ENCODE measurements around the gene COX6B2. TPM values are rescaled to one million over a fixed set of nuclear protein-coding genes. Genes with fewer than 3 reads are reported as not detected.

The COX6B2 gene
- total and polyA plus RNA-seq, 2 of the 8 experiments (the other 6 are each of a cell fraction or from before 2014, with no cell fraction given): 4.9 to 6.4 TPM

- peaks cover 15 to 29% (median 25%) of the 10 kb centered on the region in 4 experiments; a peak in 7 of 8 replicates for H3K36me3 ChIP-seq (ENCODE audit: control insufficient read depth in 2 of 4, insufficient read depth in 4 of 4, low read length in 3 of 4)
- 86% methylated on average over 12 of the region's 12 CpGs; no CpG with 5 or more reads in 1 of the 2 experiments for WGBS, 2 experiments (ENCODE audit: extremely low coverage in 1 of 2, insufficient coverage in 1 of 2, insufficient read length in 1 of 2, insufficient replicate concordance in 2 of 2, low coverage in 1 of 2, low lambda C conversion rate in 2 of 2, missing lambda C conversion rate in 1 of 2)
- no peak overlapping the region for H2BK12ac ChIP-seq (ENCODE audit: low read depth, low read length)
- H3K56ac ChIP-seq (replicated peaks; ENCODE audit: insufficient read length, low read depth, low read length): no peak overlapping the region
- no peak overlapping the region for H3K4me3 ChIP-seq (ENCODE audit: extremely low read depth in 1 of 4, insufficient read depth in 2 of 4, low read depth in 3 of 4, low read length in 4 of 4)
- no peaks in the 10 kb centered on the region for H3K27me3 ChIP-seq (replicated peaks in 1 of 4; ENCODE audit: control insufficient read depth in 3 of 4, extremely low read depth in 1 of 4, insufficient read depth in 3 of 4, low read length in 3 of 4)
- H3K18ac ChIP-seq (ENCODE audit: extremely low read depth, low read length): no peak overlapping the region; the same call in 1 of the 2 replicates
- no peak overlapping the region for H4K5ac ChIP-seq (ENCODE audit: insufficient read length, low read depth, low read length)
- no peak overlapping the region for H4K8ac ChIP-seq (ENCODE audit: extremely low read depth, insufficient read depth, low read length)
- no peak overlapping the region for H4K91ac ChIP-seq (replicated peaks; ENCODE audit: insufficient read length, low read length)
- H3K79me2 ChIP-seq (ENCODE audit: control insufficient read depth in 1 of 2, insufficient read depth in 2 of 2, low read length in 2 of 2): 0 out of 4 replicates have a peak, but pooled peaks cover 0 to 4% of the 10 kb centered on the region in 2 experiments
- no peak overlapping the region for H3K23ac ChIP-seq (ENCODE audit: insufficient read length)
- H2BK15ac ChIP-seq (ENCODE audit: low read length): no peak overlapping the region
- H3K4ac ChIP-seq (replicated peaks; ENCODE audit: insufficient read length, low read depth, low read length): no peak overlapping the region
- H2AFZ ChIP-seq (ENCODE audit: low read length): no peak overlapping the region
- DNase-seq (ENCODE audit: low read depth in 1 of 2, low spot score in 2 of 2): no peak
- H3K23me2 ChIP-seq (ENCODE audit: low read depth, low read length): no peaks in the 10 kb centered on the region
- no peak overlapping the region for H3K14ac ChIP-seq (ENCODE audit: insufficient read length)
- H4K20me1 ChIP-seq (replicated peaks in 1 of 2; ENCODE audit: control insufficient read depth in 1 of 2, insufficient read depth in 2 of 2, low read length in 2 of 2): peaks cover 16 to 21% of the 10 kb centered on the region in 2 experiments
- H3K27ac ChIP-seq (ENCODE audit: low read depth, low read length): no peak overlapping the region
- H2BK20ac ChIP-seq (ENCODE audit: low read length): no peak overlapping the region
- no peaks in the 10 kb centered on the region for H3K9me3 ChIP-seq (ENCODE audit: insufficient read depth in 2 of 2, low read depth in 1 of 2, low read length in 1 of 2)
- no peak for FAIRE-seq
- no peak overlapping the region for H3K9ac ChIP-seq (replicated peaks in 1 of 4; ENCODE audit: extremely low read depth in 1 of 4, low read depth in 3 of 4, low read length in 3 of 4)
- H3K4me2 ChIP-seq (ENCODE audit: insufficient read depth in 1 of 2, low read depth in 2 of 2, low read length in 2 of 2): no peak overlapping the region
- H2AK5ac ChIP-seq (ENCODE audit: low read depth, low read length): no peak overlapping the region
- peaks cover 0 to under 1% (median under 1%) of the 10 kb centered on the region in 4 experiments; a peak in 4 of 7 replicates for H3K4me1 ChIP-seq (replicated peaks in 1 of 4; ENCODE audit: control insufficient read depth in 3 of 4, insufficient read depth in 4 of 4, low read length in 3 of 4)
- TF ChIP-seq EP300 (IDR thresholded peaks at IDR 0.05; ENCODE audit: borderline replicate concordance in 1 of 2, low read depth in 2 of 2, low read length in 2 of 2) (no peak), CBX5 (IDR thresholded peaks at IDR 0.05; ENCODE audit: low read depth, low read length) (no peak), GABPA (IDR thresholded peaks at IDR 0.05; ENCODE audit: borderline replicate concordance, insufficient read depth, low read length) (no peak)
- ChIA-PET POLR2A (ENCODE audit: partially characterized antibody) (interaction anchor here (0.9 to 34.6 kb wide), 12 partner anchors 4 to 206 kb away, joined by 3 to 874 read pairs (median 8); partner anchors contain the start of genes IL11, KMT5C, RPL28 and TMEM190), CTCF (ENCODE audit: partially characterized antibody) (interaction anchor here (1.1 to 3.5 kb wide), 4 partner anchors 19 to 106 kb away, joined by 4 to 16 read pairs (median 6); no protein-coding TSS in a partner anchor)
- H3K79me1 ChIP-seq (ENCODE audit: low read depth, low read length): no peaks in the 10 kb centered on the region
- no peak overlapping the region for H2BK5ac ChIP-seq (ENCODE audit: low read depth, low read length)
- H2BK120ac ChIP-seq (replicated peaks; ENCODE audit: low read depth, low read length): no peak overlapping the region
These were observed 43.8 kb upstream of the COX6B2 start for GRCh38 chr19:55398200-55398925.

Data from H1 (cell line).